SKM-1 (cell line): ENCODE data around the gene ALKBH4.
"Not testable (repeated sequence)": the region's sequence is repeated elsewhere in the genome, so short reads cannot be mapped to it uniquely, and the experiment has no call there.

Source experiments
- DNase-seq: peaks from one replicate; lab custom pipeline; 2025; ENCODE audit not compliant: unreplicated experiment; lab: John Stamatoyannopoulos, UW

ALKBH4 gene

DNA sequence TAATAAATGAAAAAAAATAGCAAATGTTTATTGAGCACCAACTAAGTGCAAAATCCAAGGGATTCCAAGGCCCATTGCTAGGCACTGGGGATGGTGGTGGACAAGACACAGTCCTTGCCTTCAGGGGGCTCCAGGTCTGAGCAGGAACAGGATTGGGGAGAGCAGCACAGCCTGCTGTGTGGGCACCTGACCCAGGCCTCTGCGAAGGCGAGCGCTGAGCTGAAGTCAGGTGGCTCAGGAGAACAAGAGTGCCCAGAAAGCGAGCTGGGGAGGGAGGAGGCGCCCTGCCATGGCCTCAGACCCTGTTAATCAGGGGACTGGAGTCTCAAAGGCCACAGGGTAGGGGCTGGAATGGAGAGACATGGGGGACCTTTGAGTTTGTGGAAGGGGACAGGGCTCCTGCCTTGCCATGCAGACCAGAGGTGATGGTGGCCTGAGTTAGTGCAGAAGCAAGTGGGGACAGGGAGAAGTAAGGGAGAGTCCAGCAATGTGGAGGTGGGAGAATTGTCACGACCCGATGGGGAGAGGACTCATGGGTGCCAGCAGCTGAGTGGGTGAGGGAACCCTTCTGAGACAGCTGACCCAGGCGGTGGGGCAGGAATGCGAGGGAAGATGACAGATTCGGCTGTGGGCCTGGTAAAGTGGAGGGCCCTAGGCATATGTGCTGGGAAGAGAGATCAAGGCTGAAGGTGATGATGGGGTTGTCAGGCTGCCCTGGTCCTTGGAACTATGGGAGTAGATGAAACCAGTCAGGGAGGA lies 35.3 kb downstream of the ALKBH4 start:
- no peak for DNase-seq

DNA sequence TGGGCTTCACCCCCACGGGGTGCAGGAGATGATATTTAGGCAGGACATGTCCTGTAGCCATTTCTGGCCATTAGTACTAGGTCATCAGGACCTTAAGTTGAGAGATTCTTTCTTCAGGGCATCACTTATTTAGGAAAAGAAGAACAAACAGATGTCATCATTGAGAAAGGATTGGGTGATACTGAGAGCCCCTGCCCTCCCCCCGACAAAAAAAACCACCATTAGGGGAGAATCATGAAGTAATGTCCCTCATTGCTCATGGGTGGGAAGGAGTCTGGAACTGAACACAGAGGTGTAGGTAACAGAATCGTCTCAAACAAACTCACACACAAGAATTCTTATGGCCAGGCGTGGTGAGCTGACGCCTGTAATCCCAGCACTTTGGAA lies 37.7 kb downstream of the ALKBH4 start:
- DNase-seq: no peak

DNA sequence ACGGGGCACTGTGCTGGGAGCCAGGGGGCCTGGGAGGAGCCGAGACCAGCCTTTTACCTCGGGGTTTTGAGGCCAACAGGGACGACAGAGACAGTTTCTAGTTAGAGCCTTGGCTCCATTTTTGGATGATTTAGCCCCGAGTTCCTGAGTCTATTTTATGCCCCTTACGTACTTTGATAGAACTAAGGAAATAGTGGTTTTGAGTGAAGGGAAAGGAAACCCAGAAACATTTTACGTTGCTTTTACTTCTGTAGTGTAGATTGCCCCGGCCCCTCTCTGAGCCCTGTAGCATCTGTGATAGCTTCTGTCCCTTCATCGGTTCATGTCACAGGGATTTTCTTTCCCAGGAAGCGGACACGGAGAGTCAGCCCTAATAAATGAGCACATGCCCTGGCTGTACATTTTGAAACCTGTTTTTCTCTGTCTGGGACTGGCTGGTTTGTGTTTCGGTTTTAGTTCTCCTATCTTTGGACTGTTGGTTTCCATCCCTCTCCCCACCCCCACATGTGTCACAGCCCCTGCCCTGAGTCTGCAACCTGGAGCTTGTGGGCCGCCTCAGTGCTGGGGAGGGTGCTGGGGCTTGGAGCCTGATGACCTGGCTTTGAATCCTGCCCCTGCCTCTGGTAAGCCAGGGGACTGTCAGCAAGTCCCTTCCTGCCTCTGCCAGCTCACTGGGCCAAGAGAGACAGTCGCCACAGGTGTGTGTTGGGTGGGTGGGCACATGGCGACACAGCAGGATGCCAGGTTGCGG lies 38.2 kb downstream of the ALKBH4 start:
- no peak for DNase-seq

DNA sequence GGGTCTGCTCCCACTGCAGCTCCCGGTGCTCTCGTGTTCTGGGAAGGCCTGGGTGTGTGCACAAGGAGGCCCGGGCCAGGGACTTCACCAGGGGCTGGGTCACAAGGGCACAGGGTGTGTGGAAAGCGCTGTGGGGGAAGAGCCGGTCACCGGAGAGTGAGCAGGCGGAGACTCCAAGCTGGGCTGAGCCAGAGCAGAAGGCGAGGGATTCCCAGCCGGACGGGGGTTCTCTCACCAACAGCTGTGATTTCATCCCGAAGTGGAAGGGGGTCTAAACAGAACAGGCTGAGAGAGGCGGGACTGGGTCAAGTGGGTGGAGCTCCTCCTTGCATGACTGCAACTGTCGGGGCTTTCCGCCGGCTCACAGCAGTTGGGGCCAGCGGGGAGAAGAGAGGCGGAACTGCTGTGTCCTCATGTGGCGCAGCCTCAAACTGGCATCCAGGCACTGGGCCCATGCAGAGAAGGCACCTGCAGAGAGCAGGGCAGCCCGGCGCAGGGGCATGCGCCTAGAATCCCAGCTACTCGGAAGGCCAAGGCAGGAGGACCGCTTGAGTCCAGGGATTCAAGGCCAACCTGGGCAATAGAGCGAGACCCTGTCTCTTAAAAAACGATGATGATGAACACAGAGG lies 38.9 kb downstream of the ALKBH4 start:
- DNase-seq: no peak

DNA sequence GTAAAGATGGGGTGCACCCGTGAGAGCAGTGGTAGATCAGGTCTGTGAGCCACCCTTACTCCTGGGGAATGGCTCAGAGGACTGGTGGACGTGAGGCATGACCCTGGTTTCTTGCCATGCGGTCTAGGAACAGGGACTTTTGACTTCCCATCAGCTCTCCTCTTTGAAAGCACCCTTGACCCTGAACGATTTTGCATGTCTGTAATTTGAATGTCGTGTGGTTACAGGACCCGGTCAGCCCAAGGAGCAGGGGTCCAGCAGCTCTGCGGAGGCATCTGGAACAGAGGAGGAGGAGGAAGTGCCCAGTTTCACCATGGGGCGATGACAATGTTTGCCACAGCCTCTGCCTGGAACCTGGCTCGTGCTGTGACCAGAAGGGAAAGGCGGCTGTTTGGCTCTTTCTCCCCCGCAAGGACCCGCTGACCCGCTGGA lies 39.9 kb downstream of the ALKBH4 start:
- no peak for DNase-seq

DNA sequence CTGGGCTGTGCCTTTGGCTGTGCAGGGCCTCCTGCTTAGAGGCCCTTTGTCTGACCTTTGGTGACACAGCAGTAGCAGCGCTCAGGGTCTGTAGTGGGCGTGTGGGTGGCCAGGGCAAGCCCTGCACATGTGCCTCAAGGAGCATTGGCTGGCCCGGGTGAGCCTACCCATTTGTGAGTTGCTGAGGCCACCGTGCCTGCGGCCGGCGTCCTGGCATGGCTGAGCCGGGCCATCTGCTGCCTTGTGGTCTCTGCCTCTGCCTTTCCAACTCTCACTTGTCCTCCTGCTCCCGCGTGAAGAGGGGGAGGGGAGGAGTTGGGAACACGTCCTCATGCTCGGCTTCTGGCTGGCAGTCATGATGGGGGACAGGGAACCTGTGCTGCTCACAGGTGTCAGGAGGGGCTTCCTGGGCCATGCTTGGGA lies 40.5 kb downstream of the ALKBH4 start:
- DNase-seq: no peak

DNA sequence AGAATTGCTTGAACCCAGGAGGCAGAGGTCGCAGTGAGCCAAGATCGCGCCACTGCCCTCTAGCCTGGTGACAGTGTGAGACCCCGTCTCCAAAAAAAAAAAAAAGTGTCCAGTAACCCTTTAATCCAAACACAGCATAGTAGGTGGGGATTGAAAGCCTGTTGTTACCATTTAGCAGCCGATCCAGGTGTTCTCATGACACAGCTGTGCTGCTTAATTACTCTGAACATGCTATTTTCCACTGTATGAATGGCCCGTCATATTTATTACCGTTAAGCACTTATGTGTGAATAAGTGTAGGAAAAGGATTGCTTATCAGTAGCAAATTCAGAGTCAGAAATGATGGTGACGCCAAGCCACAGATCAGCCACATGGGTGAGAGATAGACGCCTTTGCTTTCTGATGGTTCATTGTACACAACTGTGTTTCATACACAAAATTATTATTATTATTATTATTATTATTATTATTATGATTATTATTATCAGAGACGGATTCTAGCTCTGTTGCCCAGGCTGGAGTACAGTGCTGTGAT lies 42.9 kb downstream of the ALKBH4 start:
- DNase-seq: no peak

DNA sequence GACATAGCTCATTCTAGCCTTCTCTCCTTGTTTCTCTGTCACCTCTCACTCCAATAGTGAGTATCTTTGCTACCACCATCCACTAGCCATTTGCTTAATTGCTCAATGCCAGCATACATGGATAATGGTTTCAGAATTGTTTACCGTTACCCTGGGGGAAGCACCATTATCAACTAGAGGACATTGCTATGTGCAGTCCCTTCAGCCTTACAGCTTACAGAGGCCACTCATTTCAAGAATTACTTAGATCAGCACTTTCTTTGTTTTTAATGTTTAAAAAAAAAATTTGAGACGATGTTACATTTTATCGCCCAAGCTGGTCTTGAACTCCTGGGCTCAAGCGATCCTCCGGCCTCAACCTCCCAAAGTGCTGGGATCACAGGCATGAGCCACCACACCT lies 46.1 kb downstream of the ALKBH4 start:
- no peak for DNase-seq

DNA sequence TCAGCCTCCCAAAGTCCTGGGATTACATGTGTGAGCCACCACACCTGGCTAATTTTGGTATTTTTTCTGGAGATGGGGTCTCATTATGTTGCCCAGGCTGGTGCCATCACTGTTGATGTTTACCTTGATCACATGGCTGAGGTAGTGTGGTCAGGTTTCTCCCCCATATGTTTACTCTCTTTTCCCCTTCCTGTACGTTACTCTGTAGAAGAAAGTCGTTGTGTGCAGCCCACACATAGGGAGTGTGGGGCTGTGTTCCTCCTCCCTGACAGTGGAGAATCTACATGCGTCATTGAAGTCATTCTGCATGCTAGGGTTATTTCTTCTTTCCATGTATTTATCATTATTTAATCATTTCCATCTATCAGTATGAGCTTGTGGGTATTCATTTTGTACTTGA lies 47.6 kb downstream of the ALKBH4 start:
- DNase-seq: no peak

DNA sequence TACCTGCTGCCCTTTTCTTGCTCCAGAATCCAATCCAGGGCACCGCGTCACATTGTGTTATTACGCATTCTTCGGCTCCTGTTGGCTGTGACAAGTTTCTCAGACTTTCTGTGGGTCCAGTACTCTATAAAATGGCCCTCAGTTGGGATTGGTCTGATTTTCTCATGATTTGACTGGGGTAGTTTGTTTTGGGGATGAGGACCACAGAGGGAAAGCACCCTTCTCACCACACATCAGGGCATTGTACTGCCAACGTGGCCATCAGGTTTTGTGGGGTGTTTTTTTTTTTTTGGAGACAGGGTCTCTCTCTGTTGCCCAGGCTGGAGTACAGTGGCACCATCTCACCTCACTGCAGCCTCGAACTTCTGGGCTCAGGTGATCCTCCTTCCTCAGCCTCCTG lies 48.3 kb downstream of the ALKBH4 start:
- DNase-seq: no peak

DNA sequence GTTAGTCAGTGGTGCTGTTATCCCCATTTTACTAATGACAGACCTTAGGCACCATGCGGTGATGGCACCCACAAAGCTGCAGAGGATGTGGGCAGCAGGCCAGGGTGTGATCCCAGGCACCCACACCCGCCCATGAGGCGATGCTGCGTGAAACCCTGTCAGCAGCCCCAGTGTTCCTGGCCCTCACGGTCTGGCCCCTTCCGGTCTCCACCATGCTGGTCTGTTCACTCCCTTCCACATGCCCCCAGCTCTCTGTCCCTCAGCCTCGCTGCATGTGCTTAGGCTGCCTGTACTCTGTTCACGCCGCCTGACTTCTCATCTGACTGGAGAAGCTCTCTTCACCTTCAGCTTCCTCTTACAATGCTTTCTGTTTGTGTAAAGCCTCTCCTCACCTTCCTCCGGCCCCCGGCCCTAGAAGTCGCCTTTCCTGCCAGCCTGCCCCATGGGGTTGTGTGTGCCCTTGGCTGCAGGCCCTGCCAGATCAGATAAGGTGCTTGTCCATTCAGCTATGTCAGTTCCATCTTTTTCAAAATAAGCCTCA lies 48.9 kb downstream of the ALKBH4 start:
- DNase-seq: no peak

DNA sequence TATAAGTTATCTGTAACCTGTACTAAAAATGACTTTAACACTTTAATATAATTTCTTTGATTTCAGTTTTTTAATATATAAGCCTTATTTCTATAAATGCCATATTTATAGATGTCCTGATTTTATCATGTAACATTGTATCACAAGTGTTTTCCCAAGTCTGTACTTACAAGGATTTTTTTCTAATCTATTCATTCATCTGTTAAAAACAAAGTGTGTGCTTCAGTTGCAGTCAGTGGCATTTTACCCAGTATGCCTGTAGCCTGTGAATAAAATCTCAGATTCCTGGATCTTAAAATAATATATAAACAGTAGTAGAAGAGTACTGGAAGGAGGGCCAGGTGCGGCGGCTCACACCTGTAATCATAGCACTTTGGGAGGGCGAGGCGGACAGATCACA lies 51.1 kb downstream of the ALKBH4 start:
- no peak for DNase-seq

DNA sequence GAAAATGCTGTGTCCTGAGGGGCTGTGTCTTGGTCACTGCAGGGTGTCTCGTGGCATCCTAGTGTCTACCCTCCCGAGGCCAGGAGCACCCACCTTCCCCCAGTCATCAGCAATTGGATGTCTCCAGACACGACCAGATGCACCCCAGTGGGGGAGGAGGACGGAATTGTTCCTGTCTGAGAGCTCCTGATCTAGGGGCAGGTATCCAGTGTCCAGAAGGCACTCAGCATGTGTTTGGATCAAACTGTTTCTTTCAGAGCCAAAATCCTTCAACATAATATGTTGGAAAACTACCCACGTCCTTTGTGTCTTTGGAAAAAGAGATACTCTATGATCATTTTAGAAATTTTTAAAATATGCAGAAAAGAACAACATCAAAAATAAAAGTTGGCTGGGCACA lies 51.6 kb downstream of the ALKBH4 start:
- no peak for DNase-seq

DNA sequence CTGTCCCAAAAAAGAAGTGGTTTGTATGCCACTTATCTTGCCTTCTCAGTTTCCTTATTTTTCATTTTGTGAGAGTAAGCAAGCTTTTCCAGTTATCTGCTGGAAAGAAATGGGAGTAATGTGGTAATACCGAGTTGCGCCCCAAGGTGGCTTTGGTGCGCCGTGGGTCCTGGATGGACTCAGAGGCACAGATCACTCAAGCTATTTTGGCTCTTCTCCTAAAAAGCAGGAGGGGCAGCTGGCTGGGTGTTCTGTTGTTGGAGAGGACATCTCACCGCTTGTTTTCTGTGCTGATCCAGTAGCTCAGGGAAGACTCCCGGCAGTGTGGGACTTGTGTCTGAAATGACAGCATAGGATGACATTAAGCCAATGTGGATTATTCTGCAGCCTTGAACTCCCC lies 52.1 kb downstream of the ALKBH4 start:
- DNase-seq: no peak

DNA sequence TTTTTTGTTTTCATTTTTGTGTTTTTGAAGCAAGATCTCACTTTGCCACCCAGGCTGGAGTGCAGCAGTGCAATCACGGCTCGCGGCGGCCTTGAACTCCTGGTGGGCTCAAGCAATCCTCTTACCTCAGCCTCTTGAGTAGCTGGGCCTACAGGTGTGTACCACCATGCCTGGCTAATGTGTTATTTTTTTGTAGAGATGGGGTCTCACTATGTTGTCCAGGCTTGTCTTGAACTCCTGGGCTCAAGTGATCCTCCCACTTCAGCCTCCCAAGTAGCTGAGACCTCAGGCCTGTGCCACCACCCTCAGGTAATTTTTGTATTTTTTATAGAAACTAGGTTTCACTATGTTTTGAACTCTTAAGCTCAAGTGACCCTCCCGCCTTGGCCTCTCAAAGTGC lies 53.7 kb downstream of the ALKBH4 start:
- DNase-seq: no peak

DNA sequence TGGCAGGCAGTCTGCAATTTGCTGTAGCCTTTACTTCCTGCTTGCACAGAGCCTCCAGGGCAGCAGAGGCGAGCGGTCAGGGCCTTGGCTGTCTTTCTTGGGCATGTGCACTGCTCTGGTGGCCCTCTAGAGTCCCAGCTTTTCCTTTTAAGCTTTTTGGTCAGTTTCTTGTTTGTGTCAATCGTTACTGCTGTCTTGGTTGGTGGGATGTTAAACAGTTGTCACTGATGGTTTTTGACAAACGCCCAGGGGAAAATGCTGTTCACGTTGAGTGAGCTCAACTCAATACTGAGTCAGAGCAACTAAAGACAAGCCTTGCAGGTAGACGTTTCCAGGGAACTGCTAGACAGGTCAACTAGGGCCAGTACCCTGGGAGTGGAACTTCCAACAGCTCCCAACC lies 54.5 kb downstream of the ALKBH4 start:
- no peak for DNase-seq

DNA sequence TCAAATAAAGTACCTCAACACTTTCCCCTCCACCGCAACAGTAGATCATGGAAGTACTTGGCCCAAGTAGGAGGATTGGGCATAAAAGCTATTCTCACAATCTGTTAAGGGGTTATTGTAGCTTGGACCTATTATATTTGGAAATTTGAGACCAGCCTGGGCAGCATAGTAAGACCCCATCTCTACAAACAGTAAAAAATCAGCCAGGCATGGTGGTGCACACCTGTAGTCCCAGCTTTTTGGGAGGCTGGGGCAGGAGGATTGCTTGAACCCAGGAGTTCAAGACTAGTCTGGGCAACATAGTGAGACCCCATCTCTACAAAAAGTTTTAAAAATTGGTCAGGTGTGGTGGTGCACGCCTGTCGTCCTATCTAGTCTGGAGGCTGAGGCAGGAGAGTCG lies 55.3 kb downstream of the ALKBH4 start:
- DNase-seq: no peak

DNA sequence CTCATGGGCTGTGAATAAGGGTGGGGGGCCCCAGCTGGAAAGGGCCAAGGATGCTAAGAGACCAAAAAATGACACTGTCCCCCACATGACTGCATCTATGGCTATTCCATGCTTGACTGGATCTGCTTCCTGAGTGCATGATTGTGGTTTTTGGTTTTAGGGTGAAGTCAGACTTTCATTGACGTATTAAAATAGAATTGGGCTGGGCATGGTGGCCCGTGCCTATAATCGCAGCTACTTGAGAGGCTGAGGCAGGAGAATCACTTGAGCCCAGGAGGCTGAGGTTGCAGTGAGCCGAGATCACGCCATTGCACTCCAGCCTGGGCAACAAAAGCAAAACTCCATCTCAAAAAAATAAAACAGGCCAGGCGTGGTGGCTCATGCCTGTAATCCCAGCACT lies 56.1 kb downstream of the ALKBH4 start:
- not testable (repeated sequence) for DNase-seq

DNA sequence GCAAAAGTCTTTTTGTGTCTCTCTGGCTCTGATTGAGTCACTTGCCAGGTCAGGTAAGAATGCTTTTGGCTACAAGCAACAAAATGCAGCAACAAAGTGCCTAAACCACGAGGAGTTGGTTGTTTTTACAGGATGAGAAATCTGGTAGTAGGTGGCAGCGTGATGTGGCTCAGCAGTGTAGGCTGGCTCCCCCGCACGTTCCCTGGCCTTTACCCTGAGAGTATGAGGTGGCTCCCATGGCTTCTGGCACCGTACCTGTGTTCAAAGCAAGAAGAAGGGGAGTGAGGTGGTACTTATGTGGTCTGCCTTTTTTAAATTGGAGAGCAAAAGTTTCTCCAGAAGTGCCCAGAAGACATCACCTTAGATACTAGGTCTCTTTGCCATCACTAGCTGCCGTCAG lies 56.8 kb downstream of the ALKBH4 start:
- no peak for DNase-seq
